Measurements from ENCODE around the gene LTF. TPM values are rescaled to one million over a fixed set of nuclear protein-coding genes. Genes with fewer than 3 reads are reported as not detected.
"Not testable (repeated sequence)": the region's sequence is repeated elsewhere in the genome, so short reads cannot be mapped to it uniquely, and the experiment has no call there.

LTF gene
- total RNA-seq, 2 donors from 2014 or later: 0.51 to 1.8 TPM

DNA sequence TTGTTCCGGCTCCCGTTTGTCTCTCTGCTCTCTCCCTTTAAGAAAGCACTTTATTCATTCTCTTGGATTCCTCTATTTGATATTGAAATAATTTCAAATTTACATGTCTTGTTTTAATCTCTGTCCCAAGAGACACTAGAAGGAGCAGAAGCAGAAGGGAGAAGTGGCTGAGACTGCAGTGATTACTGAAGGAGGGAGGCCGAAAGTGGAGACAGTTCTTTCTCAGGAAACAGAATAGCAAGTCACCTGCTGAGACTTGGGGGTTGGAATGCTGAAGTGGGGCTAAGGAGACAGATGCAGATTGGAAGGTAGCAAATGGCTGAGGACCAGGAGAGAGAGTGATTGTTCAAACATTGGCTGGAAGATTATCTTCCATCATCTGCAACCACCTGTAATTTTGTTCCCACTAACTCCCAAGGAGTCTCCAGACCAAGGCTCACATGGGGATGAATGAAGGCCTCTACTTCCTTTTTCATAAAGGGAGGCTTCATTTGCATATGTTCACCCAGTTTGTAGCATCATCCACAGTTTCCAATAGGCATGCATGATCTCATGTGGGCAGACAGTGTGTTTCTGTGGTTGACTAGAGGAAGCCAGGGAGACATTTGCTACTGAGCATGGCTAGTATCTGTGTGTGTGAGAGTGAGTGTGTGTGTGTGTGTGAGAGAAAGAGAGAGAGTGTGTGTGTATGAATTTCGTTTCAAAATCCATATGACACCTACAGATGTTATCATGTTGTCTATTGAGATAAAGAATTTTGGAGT is 24.0 kb downstream of the LTF start:
- Histone ChIP-seq H3K36me3 (no peaks in the 10 kb centered on the region), H3K4me3 (no peak overlapping the region), H3K27ac (no peak overlapping the region), H3K27me3 (no peaks in the 10 kb centered on the region), H3K9me3 (no peaks in the 10 kb centered on the region), H3K4me1 (no peaks in the 10 kb centered on the region)
- TF ChIP-seq, protein P1, sequence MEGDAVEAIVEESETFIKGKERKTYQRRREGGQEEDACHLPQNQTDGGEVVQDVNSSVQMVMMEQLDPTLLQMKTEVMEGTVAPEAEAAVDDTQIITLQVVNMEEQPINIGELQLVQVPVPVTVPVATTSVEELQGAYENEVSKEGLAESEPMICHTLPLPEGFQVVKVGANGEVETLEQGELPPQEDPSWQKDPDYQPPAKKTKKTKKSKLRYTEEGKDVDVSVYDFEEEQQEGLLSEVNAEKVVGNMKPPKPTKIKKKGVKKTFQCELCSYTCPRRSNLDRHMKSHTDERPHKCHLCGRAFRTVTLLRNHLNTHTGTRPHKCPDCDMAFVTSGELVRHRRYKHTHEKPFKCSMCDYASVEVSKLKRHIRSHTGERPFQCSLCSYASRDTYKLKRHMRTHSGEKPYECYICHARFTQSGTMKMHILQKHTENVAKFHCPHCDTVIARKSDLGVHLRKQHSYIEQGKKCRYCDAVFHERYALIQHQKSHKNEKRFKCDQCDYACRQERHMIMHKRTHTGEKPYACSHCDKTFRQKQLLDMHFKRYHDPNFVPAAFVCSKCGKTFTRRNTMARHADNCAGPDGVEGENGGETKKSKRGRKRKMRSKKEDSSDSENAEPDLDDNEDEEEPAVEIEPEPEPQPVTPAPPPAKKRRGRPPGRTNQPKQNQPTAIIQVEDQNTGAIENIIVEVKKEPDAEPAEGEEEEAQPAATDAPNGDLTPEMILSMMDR (IDR thresholded peaks at IDR 0.05): no peak
- DNase-seq (ENCODE audit: low spot score): no peak

DNA sequence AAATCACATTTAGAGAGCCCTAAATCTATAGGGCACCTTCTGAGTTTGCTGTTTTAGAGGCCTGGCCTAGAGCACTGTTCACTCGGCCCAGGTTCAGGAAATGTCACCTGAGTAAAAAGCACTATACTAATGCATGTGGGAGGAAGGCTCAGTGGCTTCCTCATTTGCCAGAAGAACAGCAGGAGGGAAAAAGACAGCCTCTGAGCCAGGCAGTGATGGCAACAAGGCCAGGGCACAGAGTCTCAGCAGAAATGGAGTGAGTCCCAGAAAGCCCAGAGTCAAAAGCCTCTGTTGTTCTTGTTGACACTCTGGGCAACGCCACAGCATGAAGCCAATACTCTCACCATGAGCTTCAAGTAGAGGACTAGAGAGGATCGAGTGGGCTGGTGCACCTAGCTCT is 25.9 kb downstream of the LTF start:
- H3K36me3 ChIP-seq: no peaks in the 10 kb centered on the region
- H3K27ac ChIP-seq: no peak overlapping the region

GRCh38 chr3:46435081-46435726 is 29.5 kb downstream of the LTF start:
- TF ChIP-seq, protein P1 (IDR thresholded peaks at IDR 0.05): no peak
- no peaks in the 10 kb centered on the region for H3K9me3 ChIP-seq
- DNase-seq (ENCODE audit: low spot score): no peak
- no peak overlapping the region for H3K4me3 ChIP-seq
- H3K36me3 ChIP-seq: no peaks in the 10 kb centered on the region
- H3K27ac ChIP-seq: no peak overlapping the region
- H3K27me3 ChIP-seq: no peaks in the 10 kb centered on the region
- no peaks in the 10 kb centered on the region for H3K4me1 ChIP-seq

More for the DNA sequence above, 25.9 kb downstream of the LTF start:
- TF ChIP-seq, protein P1 (IDR thresholded peaks at IDR 0.05): no peak
- Histone ChIP-seq H3K4me1 (no peaks in the 10 kb centered on the region), H3K9me3 (no peaks in the 10 kb centered on the region), H3K4me3 (no peak overlapping the region), H3K27me3 (no peaks in the 10 kb centered on the region)
- no peak for DNase-seq (ENCODE audit: low spot score)

GRCh38 chr3:46433841-46434240 is 30.9 kb downstream of the LTF start:
- H3K9me3 ChIP-seq: no peaks in the 10 kb centered on the region
- TF ChIP-seq, protein P1 (IDR thresholded peaks at IDR 0.05): no peak
- H3K27me3 ChIP-seq: no peaks in the 10 kb centered on the region
- H3K4me3 ChIP-seq: no peak overlapping the region
- no peak overlapping the region for H3K27ac ChIP-seq
- no peaks in the 10 kb centered on the region for H3K4me1 ChIP-seq
- H3K36me3 ChIP-seq: no peaks in the 10 kb centered on the region
- DNase-seq (ENCODE audit: low spot score): no peak

GRCh38 chr3:46433118-46433517 is 31.6 kb downstream of the LTF start:
- not testable (repeated sequence) for H3K4me3 ChIP-seq; H3K27ac ChIP-seq; H3K27me3 ChIP-seq; DNase-seq (ENCODE audit: low spot score); H3K4me1 ChIP-seq; H3K36me3 ChIP-seq; H3K9me3 ChIP-seq

- H3K27ac ChIP-seq; DNase-seq (ENCODE audit: low spot score); H3K36me3 ChIP-seq; H3K27me3 ChIP-seq; H3K4me3 ChIP-seq; H3K4me1 ChIP-seq; H3K9me3 ChIP-seq: not testable (repeated sequence)
Measured at GRCh38 chr3:46431905-46432304, 32.8 kb downstream of the LTF start.

DNA sequence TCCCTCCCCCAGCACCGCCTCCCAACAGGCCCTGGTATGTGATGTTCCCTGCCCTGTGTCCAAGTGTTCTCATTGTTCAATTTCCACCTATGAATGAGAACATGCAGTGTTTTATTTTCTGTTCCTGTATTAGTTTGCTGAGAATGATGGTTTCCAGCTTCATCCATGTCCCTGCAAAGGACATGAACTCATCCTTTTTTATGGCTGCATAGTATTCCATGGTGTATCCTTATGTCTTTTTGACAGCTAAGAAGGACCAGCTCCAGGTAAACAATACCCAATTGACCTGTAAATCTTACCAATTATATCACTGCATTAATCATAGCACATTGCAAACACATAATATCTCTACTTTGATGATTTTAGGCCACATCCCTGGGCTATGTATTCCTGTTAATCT is 33.8 kb downstream of the LTF start:
- not testable (repeated sequence) for H3K4me3 ChIP-seq; H3K36me3 ChIP-seq; H3K4me1 ChIP-seq; H3K27me3 ChIP-seq; DNase-seq (ENCODE audit: low spot score); H3K9me3 ChIP-seq; H3K27ac ChIP-seq

Measured in right atrium auricular region (tissue), 2 donors.